NCI-H1930 (cell line): ENCODE measurements around the gene AKAIN1.

Source experiments
- DNase-seq, 2 experiments: peaks; one replicate each; lab custom pipeline; 2025; lab: John Stamatoyannopoulos, UW

The AKAIN1 gene

GRCh38 chr18:5197032-5197434 lies at the start of gene AKAIN1:
AKAIN1 (minus strand) TSS chr18:5197257; CDS start chr18:5197053, 204 bp downstream.
- no peak for DNase-seq

- no peak for DNase-seq
Observed at GRCh38 chr18:5244941-5245340, 47.9 kb upstream of the AKAIN1 start.

- no peak for DNase-seq
Observed at GRCh38 chr18:5239447-5239846, 42.4 kb upstream of the AKAIN1 start.

GRCh38 chr18:5238371-5238976 lies 41.4 kb upstream of the AKAIN1 start:
- no peak for DNase-seq

GRCh38 chr18:5237723-5238370 lies 40.8 kb upstream of the AKAIN1 start:
- DNase-seq: peak; percentile 45 to 69

- peak in 1 of 2 experiments; percentile 24 for DNase-seq
Observed at GRCh38 chr18:5237083-5237722, 40.1 kb upstream of the AKAIN1 start.

- DNase-seq: no peak
Observed at GRCh38 chr18:5214583-5215351, 17.7 kb upstream of the AKAIN1 start.

- no peak for DNase-seq
Observed at GRCh38 chr18:5207471-5208150, 10.6 kb upstream of the AKAIN1 start.

- no peak for DNase-seq
Observed at GRCh38 chr18:5198311-5198710, 1.3 kb upstream of the AKAIN1 start.

- DNase-seq: peak in 1 of 2 experiments; percentile 17
Observed at GRCh38 chr18:5197461-5197860, 404 bp upstream of the AKAIN1 start.

GRCh38 chr18:5196253-5197031 lies 615 bp downstream of the AKAIN1 start:
- peak in 1 of 2 experiments; percentile 5 for DNase-seq

GRCh38 chr18:5195656-5196055 lies 1.4 kb downstream of the AKAIN1 start:
- no peak for DNase-seq

GRCh38 chr18:5180254-5180653 lies 16.8 kb downstream of the AKAIN1 start:
- DNase-seq: no peak

- no peak for DNase-seq
Observed at GRCh38 chr18:5178519-5178918, 18.5 kb downstream of the AKAIN1 start.

GRCh38 chr18:5175378-5175777 lies 21.7 kb downstream of the AKAIN1 start:
- no peak for DNase-seq

GRCh38 chr18:5173646-5174045 lies 23.4 kb downstream of the AKAIN1 start:
- no peak for DNase-seq

- no peak for DNase-seq
Observed at GRCh38 chr18:5173236-5173635, 23.8 kb downstream of the AKAIN1 start.

- DNase-seq: no peak
Observed at GRCh38 chr18:5167831-5168230, 29.2 kb downstream of the AKAIN1 start.

- DNase-seq: no peak
Observed at GRCh38 chr18:5166606-5167280, 30.3 kb downstream of the AKAIN1 start.

GRCh38 chr18:5164903-5165302 lies 32.2 kb downstream of the AKAIN1 start:
- no peak for DNase-seq

GRCh38 chr18:5162111-5162510 lies 34.9 kb downstream of the AKAIN1 start:
- no peak for DNase-seq
